PFSK-1 (cell line): ENCODE data around the gene DISP3.

Experiments used
- POLR2AphosphoS5 ChIP-seq: IDR thresholded peaks from 2 replicates; pipeline ENCODE4 v1.6.1; 2012; ENCODE audit warnings: low read depth, mild to moderate bottlenecking, control low read depth, low read length, moderate library complexity
- TAF1 ChIP-seq: IDR thresholded peaks from 2 replicates; pipeline ENCODE4 v1.6.1; 2012; ENCODE audit warnings: low read length, control low read depth, borderline replicate concordance; ENCODE audit not compliant: insufficient read depth

DNA sequence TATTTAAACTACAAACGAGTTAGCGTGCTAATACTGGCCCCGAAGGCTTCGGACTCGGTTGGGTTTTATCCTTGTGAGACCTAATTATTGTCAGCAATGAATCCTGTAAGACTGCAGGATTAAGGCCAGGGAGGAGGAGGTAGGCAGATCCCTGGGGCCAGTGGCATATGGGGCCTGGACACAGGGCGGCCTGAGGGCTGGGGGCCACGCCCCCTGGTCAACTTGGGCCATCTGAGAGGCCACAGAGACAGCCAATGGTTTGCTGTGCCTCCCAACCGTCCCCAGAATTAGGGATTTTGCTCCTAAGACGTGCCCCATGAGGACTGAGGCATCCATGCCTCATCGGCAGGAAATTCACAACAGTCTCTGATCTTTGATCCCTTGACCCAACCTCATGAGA lies 31.1 kb upstream of the DISP3 start:
- TF ChIP-seq TAF1 (no peak), POLR2AphosphoS5 (no peak)
